GM21381 (cell line): Measurements from ENCODE around the gene NCOR2.
A peak's percentile ranks its signal among the peaks of the same experiment; 100 is the strongest.

Experiments used
- ATAC-seq: cut with Tn5 transposase; IDR thresholded peaks from one replicate; pipeline ENCODE4 v1.9.1; 2021; ENCODE audit warnings: mild to moderate bottlenecking, moderate library complexity; ENCODE audit not compliant: unreplicated experiment

NCOR2 gene

DNA sequence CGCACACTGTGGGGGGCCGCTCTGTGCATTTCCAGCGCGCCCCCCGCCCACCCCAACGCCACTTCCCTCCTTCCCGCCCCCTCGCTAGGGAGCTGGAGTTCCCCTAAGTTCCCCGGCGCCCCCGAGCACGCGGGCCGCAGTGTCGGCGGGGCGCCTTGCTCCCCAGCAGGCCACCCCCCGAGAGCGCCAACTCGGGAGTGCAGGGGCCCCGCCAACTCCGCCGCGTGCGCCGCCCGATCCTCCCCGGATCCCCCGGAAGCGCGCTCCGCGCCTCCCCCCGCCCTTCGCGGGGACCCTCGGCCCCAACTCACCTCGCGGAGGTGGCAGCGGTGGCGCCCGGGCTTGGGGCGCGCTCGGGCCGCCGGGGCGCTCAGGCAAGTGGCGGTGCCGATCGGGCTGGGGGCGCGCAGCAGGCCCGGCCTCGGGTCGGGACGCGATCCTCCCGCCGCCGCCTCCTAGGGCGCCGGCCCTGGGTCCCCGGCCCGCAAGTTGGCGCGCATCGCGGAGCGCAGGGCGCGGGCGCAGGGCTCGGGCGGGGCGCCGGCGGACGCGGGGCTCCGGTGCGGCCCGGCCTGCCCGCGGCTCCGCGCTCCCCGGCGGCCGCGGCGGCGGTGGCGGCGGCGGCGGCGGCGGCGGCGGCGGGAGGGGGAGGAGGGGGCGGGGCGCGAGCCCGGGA is at the start of gene NCOR2:
NCOR2 (minus strand) TSS at position 616 of the 676 bp plus-strand sequence. CDS start 72,361 bp downstream, outside the sequence.
- ATAC-seq, result peak; percentile 28

DNA sequence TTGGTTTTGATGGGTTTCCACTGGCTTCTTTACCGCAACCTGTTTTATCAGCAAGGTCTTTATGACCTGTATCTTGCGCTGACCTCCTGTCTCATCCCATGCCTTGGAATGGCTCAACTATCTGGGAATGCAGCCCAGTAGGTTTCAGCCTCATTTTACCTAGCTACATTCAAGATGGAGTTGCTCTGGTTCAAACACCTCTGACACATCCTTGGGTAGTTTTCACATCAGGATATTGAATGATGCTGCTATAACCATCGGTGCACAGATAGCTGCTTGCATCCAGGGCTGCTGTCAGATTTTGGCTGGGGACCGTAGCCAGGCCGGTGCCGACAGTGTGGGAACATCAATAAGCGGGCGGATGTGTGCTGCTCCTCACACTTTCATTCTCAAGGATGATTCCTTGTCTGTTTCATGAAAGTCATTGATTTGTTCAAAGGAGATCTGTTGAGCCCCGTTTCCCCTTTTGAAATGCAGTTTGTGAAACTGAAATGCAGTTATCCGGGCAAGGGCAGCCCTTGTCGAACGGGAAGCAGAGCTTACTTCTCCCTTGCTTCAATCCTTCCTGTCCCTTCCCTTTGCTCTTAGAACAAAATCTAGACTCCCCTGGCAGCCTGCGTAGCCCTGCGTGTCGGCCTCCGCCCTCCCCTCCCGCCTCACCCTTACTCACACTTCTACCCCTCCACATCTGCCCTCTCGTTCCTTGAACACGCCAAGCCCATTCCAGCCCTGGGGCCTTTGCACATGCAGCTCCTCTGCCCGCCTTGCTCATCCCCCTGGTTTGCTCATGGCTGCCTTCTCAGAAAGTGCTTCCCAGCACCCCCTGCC is 49.2 kb upstream of the NCOR2 start:
- ATAC-seq, result no peak

DNA sequence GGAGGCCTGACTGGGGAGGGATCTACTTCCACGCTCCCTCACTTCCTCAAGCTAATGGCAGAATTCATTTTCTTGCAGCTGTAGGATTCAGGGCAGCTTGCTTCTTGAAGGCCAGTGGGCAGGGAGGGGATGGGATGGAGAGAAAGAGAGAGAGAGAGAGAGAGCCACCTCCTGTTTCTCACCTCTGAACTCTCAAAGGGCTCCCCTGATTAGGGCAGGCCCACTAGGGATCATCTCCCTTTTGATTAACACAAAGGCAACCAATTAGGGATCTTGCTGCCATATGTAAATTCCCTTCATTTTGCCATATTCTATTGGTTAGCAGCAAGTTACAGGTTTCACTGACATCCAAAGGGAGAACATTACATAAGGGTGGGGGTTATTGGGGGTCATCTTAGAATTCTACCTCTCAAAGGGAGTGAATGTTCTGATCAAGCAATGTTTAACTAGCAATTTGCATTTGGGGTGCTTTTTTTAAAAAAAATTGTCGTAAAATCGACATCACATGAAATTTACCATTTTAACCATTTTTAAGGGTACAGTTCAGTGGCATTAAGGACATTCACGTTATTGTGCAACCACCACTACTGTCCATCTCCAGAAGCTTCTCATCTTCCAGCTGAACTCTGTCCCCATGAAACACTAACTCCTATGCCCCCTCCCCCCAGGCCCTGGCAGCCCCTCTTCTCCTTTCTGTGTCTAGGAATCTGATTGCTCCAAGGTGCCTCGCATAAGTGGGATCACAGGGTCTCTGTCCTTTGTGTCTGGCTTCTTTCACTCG is 47.3 kb upstream of the NCOR2 start:
- ATAC-seq, result no peak

DNA sequence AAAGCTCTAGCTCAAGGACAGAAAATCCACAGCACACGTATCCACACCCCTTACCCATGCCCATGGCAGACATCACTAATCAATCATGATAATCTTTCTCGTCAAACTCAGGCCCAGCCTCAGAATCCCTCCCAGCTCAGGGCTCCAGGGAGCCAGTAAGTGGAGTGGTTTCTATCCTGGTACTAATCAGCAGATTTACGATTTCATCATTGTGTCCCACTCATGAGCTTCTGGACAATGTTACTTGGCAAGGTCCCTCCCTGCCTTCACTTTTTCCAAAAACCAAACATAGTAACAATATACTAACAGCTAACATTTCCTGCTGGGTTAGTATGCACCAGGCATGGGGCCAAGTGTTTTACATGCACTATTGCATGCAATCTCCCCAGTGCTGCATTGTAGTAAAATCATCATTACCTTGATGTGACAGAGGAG is 45.8 kb upstream of the NCOR2 start:
- ATAC-seq, result no peak

DNA sequence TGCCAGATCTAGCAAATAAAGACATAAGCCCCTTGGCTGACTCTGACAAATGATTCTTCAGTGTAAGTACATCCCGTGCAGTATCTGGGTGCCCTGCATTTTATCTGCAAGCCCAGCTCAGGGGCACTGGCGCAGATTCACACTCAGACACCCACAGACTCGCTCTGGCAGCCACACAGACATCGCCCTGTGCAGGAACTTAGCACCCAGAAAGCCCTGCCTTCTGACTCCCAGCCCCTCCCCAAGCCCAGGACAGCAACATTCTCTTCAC is 44.9 kb upstream of the NCOR2 start:
- ATAC-seq, result no peak

DNA sequence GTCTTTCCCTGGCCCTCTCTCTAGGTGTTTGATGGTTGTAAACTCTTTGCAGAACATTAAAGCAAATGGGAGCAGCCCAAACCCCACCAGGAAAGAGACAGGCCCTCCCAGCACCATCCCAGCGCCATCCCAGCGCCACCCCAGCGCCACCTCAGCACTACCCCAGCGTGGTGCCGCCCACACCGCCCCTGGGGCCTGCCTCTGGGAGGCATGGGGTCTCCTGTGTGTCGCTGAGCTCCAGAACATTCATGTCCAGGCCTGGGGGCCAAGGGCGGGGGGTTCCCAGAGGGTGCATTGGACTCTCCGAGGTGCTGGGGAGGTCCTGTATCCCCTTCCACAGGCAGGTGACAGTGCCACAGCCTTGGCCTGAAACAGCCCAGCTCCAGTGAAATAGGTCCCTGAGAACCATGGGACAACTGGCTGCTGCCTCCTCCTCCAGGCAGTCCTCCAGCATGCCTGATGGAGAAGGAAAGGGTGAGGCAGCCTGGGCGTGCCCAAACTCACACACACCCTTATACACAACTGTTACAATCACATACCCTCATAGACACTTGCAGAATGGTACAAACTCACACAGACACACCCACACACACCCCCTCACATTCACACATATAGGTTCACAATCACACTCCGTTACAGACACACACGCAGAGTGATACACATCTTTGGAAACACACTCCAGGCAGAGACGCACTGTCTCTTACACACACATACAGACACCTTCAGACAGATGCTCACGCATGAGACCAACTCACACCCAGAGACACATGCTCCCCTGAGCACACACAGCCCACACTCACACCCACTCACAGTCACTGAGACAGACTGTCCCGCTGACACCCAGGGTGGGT is 44.4 kb upstream of the NCOR2 start:
- ATAC-seq, result no peak

DNA sequence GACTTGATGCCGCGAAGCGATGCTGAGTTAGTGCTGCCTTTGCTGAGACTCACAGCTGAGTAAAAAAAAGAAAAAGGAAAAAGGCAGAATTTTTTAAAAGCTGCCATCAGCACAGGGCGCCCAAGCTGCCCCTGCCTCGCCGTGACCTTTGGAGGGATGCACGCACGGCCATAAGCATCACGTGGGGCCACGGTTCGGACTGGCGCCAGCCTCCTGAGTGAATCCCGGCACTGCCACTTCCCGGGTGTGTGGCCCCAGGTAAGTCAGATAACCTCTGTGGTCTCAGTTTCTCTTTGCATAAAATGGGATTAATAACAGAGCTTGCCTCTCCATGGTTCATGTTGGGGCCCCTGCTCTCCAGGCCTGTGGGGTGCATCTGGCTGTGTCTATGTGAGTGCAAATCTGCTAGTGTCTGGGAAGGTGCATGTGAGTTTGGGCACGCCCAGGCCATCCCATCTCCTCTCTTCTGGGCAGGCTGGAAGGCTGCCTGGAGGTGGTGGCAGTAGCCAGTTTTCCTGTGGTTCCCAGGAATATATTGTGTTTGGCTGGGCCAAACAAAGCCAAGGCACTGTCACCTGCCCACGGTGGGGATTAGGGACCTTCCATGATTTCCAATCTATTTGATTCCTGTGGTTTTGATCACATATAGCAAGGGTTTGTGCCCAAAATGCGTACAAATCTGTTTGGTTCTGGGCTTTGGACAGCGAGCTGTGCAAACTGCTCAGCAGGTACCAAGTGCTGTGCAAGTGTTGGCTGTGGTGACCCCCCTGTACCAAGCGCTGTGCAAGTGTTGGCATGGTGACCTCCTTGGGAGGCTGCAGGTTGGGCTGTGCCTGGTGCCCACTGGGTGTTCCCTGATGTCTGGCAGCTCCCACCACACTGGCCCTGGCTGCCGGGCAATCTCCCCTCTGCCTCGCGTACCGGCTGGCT is 43.5 kb upstream of the NCOR2 start:
- ATAC-seq, result no peak

DNA sequence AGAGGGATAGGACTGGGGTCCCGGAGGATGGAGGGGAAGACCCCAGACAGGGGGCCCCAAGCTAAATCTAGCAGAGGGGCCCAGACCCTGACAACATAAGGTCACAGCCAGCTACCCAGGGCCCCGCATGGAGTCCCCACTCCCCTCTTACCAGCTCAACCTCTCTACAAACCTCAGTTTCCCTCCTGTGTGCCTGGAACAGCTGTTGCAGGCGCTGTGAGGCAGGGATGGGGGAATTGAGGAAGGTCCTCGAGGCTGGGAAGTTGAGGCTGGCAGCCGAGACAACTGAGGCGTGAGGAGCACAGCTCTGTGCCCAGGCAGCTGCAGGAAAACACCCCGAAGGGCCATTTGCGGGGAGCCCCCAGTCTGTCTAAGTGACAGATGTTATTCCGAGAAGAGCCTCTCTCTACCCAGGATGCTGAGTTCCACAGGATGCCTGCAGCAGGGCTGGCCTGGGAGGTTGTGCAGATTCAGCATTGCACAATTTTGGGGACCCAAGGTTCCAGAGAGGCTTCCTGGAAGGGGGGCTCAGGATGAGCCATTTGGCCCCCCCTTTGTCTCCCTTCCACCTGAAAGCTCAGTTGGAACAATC is 42.7 kb upstream of the NCOR2 start:
- no peak for ATAC-seq

DNA sequence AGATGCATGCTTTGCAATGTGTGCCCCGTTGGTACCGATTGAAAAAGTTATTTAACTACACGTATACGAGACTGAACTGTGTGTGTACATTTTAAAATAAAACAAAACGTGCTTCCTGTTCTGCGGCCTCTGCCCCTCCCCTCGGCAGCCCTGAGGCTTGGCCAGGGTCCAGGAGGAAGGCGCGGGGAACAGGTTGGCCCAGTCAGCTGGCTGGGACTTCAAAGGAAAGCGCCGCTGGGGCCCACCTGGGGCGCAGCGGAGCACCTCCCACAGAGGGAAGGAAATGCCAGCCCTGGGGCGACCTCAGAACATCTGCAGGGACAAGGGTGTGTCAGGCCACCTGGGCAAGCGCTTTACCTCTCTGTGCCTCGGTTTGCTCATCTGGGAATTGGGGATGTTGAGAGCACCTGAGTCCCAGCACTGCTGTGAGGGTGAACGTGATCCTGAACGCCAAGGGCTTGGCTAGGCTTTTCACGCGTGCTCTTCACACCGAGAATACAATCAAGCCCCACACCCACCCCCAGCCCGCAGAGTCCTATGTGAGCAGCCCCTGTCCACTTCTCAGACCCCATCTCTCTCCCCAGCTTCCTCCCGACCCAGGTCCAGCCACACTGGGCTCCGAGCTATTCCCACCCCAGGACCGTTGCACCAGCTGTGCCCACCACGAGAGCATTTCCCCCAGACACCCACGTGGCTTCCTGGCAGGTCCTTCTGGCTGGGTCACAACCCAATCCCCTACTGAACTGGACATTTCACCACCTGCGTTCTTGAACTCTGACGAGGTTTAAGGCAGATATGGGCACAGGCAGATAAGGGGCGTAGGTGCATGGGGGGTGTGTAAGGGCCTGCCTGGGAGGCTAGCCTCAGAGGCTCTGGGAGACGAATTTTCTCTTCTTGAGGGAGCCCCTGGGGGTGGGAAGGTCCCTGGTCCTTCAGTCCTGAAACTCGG is 41.9 kb upstream of the NCOR2 start:
- peak; percentile 84 for ATAC-seq

DNA sequence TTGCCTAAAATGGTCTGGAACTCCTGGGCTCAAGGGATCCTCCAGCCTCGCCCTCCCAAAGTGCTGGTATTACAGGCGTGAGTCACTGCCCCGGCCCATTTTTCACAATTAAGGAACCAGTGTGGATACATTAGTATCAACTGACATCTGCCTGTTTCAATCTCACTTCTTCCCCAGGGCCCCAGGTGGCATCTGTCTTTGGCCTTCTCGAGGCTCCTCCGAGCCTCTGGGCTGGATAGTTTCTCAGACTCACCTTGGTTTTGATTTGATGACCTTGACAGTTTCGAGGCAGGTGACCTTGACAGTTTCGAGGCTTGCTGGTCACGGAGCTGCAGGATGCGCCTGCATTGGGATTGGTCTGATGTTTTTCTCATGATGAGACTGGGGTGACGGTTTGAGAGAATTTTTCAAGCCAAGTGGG is 41.0 kb upstream of the NCOR2 start:
- ATAC-seq, result peak; percentile 43

DNA sequence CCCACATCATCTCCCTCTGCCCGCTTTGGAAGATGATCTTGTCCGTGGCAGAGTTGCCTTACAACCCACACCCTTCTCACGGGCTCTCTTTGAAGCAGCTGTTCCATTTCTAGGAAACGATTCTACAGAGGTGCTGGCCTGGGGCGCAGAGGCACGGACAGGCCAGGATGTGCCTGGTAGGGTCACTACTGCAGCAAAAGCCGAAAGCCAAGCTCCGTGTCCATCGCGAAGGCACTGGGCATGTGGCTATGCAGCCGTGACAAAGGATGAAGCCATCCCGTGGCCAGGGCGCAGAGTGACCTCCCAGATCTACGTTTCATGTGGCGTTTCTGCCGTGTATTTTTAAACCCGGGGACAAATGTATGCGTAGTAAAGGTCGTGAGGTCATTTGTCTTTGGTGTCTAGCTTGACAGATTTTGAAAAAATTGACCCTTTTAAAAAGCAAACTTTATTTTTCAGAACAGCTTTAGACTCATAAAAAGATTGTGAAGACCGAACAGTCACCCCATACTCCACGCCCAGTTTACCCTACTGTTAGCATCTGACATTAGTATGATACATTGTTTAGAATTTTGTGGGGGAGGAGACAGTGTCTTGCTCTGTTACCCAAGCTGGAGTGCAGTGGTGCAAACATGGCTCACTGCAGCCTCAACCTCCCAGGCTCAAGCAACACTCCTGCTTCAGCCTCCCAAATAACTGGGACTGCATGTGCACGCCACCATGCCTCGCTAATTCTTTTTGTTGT is 40.4 kb upstream of the NCOR2 start:
- no peak for ATAC-seq

DNA sequence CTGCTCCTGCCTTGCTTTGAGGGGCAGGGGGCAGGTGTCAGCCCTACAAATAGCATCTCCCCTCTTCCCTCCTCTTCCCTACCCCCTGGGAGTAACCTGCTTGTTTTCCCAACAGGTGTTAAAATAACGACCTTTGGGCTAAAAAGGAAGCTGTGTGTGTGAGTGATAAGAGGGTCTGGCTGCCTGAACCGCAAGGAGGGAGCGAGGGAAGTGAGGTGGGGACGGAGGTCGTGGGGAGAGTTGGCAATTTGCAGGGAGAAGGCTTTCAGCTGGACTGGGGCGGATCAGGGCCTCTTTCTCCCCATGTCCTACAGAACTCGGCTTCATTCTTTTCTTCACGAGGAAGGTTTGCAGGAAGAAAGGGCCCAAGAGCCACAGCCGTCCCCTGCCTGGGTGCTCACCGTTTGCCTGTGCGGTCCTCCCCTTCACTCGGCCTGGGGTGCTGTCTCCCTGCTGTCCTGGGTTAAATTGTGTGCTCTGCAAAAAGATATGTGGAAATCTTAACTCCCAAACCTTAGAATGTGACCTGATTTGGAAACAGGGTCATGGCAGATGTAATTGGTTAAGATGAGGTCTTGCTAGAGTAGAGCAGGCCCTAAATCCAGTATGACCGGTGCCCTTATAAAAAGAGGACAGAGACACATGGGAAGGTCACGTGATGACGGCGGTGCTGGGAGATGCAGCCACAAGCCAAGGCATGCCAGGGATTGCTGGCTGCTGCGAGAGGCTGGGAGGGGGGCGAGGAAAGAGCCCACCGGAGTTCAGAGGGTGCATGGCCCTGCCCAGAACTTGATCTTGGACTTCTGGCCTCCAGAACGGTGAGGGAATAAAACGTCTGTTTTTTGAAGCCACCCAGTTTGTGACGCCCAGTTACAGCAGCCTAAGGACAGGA is 38.7 kb upstream of the NCOR2 start:
- no peak for ATAC-seq

DNA sequence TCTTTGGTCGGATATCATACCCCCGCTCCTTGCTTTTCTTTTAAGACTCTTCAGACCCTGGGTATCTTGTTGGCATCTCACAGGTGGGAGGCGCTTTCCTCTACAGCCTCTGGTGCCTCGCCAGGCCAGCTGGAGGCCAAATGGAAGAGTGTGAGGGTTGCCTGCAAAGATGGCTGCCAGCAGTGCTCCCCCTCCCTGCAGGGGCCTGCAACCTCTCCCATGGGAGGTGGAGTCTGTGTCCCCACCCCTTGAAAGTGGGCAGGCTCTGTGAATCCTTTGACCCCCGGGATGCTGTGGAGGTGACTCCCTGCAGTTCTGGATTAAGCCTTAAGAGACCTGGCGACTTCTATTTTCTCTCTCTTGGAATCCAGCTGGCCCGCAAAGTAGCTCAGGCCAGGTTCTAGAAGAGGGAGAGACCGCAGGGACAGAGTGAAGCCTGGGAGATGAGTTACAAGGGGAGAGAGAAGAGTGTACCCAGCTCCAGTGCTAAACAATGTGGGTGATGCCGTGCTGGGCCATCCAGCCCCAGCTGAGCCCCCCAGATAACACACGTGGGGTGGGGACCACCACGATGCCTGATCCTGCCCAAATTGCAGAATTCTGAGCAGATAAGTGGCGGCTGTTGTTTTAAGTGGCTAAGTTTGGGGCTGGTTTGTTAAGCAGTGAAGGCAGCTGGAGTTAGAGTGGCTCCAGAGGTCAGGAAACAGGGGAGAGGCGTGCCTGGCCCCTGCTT is 37.9 kb upstream of the NCOR2 start:
- no peak for ATAC-seq

DNA sequence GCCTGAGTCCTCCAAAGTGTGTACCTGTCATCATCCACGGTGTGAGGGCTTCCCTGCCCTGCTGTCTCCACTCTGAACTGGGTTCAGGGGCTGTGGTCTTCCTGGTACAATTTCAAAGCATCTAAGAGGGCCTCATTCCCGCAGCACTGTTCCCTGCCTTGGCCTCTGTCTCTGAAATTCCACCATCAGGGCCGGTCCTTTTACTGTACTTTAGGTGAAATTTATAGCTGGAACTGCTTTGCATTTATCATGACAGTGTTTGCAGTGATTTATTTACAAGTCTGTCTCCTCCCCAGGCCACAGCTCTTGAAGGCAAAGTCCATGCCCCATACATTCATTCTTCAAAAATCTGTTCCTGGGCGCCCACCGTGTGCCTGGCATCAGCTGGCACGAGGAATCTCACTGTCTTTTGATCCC is 36.9 kb upstream of the NCOR2 start:
- ATAC-seq, result no peak

DNA sequence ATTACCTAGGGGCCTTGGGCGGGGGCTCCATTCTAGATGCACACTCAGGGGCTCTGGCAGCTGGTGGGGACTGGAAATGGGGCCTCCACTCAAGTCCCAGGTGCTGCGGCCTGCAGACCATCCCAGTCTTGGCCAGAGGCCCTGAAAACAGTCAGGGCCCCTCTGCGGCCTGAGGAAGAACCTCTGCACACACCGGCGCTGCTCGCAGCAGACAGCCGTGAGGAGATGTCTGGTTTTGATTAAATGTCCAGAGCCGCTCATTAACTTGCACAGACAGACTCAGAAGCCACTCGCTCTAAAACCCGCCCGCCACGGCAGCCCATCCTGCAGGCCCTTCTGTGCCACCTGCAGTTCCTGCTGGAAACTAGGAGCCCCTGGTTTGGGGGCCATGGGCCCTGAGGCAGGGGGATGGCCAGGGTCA is 36.4 kb upstream of the NCOR2 start:
- ATAC-seq, result no peak

DNA sequence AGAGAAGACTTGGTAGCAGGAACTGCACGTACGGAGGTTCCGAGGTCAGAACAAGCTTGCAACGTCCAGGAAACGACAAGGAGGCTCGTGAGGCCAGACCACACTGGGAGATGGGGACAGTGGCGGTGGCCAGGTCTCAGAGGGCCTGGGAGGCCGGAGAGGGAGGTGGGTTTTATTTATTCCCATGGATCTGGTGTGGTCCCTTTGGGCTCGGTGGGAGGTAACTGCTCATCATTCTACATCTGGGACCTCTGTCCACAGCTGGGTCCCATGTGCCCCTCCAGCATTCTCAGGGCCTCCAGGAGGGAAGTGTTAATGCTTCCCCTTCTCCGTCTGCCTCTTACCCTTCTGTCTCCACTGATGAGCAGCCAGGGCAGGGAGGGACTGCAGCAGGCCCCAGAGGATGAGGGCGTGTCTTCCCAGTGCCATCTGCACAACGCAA is 35.7 kb upstream of the NCOR2 start:
- no peak for ATAC-seq
